22Rv1 (cell line): ENCODE measurements around the gene IFT22.
"Not testable (repeated sequence)": the region's sequence is repeated elsewhere in the genome, so short reads cannot be mapped to it uniquely, and the experiment has no call there.

Experiments
- H3K27ac ChIP-seq: fragments of 450-650 bp; 2 replicates; pipeline ENCODE4 v1.5.1; 2017
- CTCF ChIP-seq: fragments of 450-650 bp; IDR thresholded peaks from 2 replicates; pipeline ENCODE4 v1.5.1; 2017; ENCODE audit warnings: mild to moderate bottlenecking
- ZFX ChIP-seq: fragments of 450-650 bp; IDR thresholded peaks from 2 replicates; pipeline ENCODE4 v1.6.1; 2017; ENCODE audit warnings: antibody characterized with exemption, borderline replicate concordance

IFT22 gene

GRCh38 chr7:101273206-101273605, 48.4 kb downstream of the IFT22 start:
- H3K27ac ChIP-seq: no peak overlapping the region
- TF ChIP-seq CTCF (no peak), ZFX (no peak)

GRCh38 chr7:101271021-101271420, 50.6 kb downstream of the IFT22 start:
- no peak overlapping the region for H3K27ac ChIP-seq
- TF ChIP-seq ZFX (no peak), CTCF (no peak)

GRCh38 chr7:101269664-101270063, 51.9 kb downstream of the IFT22 start:
- TF ChIP-seq ZFX: no peak
- TF ChIP-seq CTCF: no peak

GRCh38 chr7:101265622-101266516, 55.7 kb downstream of the IFT22 start:
- H3K27ac ChIP-seq: no peak overlapping the region
- TF ChIP-seq CTCF (no peak), ZFX (no peak)

More at GRCh38 chr7:101269664-101270063, 51.9 kb downstream of the IFT22 start:
- no peak overlapping the region for H3K27ac ChIP-seq

GRCh38 chr7:101264102-101264706, 57.4 kb downstream of the IFT22 start:
- not testable (repeated sequence) for H3K27ac ChIP-seq
